Stomach (tissue), 4 donors: ENCODE results near the gene DLGAP5.

Experiments
- CTCF ChIP-seq, 7 experiments: fragments of 450-650 bp in 4 of 7; fragments of 200-600 bp in 3 of 7; sonication (generic) in 3 of 7; IDR thresholded peaks; one replicate each; pipeline ENCODE4 v1.5.1; 2016 to 2019; ENCODE audit warnings: antibody characterized with exemption in 7 of 7, control low read depth in 2 of 7, mild to moderate bottlenecking in 1 of 7
- POLR2AphosphoS5 ChIP-seq, 3 donors: sonication (generic); formaldehyde crosslinking; IDR thresholded peaks; one replicate each; pipeline ENCODE4 v1.6.1; 2016; ENCODE audit warnings: antibody characterized with exemption in 3 of 3

GRCh38 chr14:55101698-55102097, 89.7 kb downstream of the DLGAP5 start:
- TF ChIP-seq POLR2AphosphoS5 (IDR thresholded peaks at IDR 0.05) (no peak), CTCF (IDR thresholded peaks at IDR 0.05) (no peak)
